ENCODE results near the gene STING1.
"Not testable (repeated sequence)": the region's sequence is repeated elsewhere in the genome, so short reads cannot be mapped to it uniquely, and the experiment has no call there.

STING1 gene

GRCh38 chr5:139461698-139462097, 20.9 kb downstream of the STING1 start:
- no peak for DNase-seq

GRCh38 chr5:139461176-139461575, 21.4 kb downstream of the STING1 start:
- DNase-seq = no peak

GRCh38 chr5:139460455-139460854, 22.1 kb downstream of the STING1 start:
- no peak for DNase-seq

- DNase-seq = no peak
These were observed 23.1 kb downstream of the STING1 start for GRCh38 chr5:139459451-139459934.

GRCh38 chr5:139458580-139459407, 23.8 kb downstream of the STING1 start:
- peak; percentile 78 for DNase-seq

- DNase-seq = no peak
These were observed 24.8 kb downstream of the STING1 start for GRCh38 chr5:139457653-139458306.

- DNase-seq = no peak
These were observed 25.3 kb downstream of the STING1 start for GRCh38 chr5:139457241-139457640.

GRCh38 chr5:139456776-139457175, 25.8 kb downstream of the STING1 start:
- no peak for DNase-seq

- DNase-seq = no peak
These were observed 27.8 kb downstream of the STING1 start for GRCh38 chr5:139454568-139455290.

- DNase-seq = peak; percentile 60
These were observed 28.6 kb downstream of the STING1 start for GRCh38 chr5:139453683-139454567.

- no peak for DNase-seq
These were observed 30.5 kb downstream of the STING1 start for GRCh38 chr5:139451878-139452660.

- DNase-seq = no peak
These were observed 31.4 kb downstream of the STING1 start for GRCh38 chr5:139451176-139451575.

GRCh38 chr5:139446956-139447779, 35.4 kb downstream of the STING1 start:
- no peak for DNase-seq

GRCh38 chr5:139445325-139446170, 37.0 kb downstream of the STING1 start:
- no peak for DNase-seq

- DNase-seq = no peak
These were observed 38.6 kb downstream of the STING1 start for GRCh38 chr5:139443831-139444453.

GRCh38 chr5:139440416-139440815, 42.1 kb downstream of the STING1 start:
- not testable (repeated sequence) for DNase-seq

GRCh38 chr5:139439013-139439903, 43.3 kb downstream of the STING1 start, which contains the start of gene DNAJC18:
TSS of gene DNAJC18 (minus strand) at chr5:139439525. CDS start at chr5:139439445, 80 bp downstream.
- peak; percentile 90 for DNase-seq

- DNase-seq = no peak
These were observed 43.9 kb downstream of the STING1 start for GRCh38 chr5:139438707-139439012.
